HG03354 (cell line): ENCODE data around the gene PXYLP1.
"Not testable (repeated sequence)": the region's sequence is repeated elsewhere in the genome, so short reads cannot be mapped to it uniquely, and the experiment has no call there.

Experiments
- ATAC-seq: cut with Tn5 transposase; IDR thresholded peaks from one replicate; pipeline ENCODE4 v1.9.1; 2021; ENCODE audit warnings: mild to moderate bottlenecking; ENCODE audit not compliant: unreplicated experiment, poor library complexity, severe bottlenecking

Gene PXYLP1

GRCh38 chr3:141286856-141287255, 55.2 kb downstream of the PXYLP1 start:
- no peak for ATAC-seq

- ATAC-seq, result no peak
These were observed 55.7 kb downstream of the PXYLP1 start for GRCh38 chr3:141287326-141287725.

- no peak for ATAC-seq
These were observed 56.8 kb downstream of the PXYLP1 start for GRCh38 chr3:141288336-141288990.

- no peak for ATAC-seq
These were observed 57.7 kb downstream of the PXYLP1 start for GRCh38 chr3:141289228-141289772.

GRCh38 chr3:141291559-141292355, 60.1 kb downstream of the PXYLP1 start:
- ATAC-seq, result no peak

GRCh38 chr3:141292356-141293058, 60.9 kb downstream of the PXYLP1 start:
- no peak for ATAC-seq

- no peak for ATAC-seq
These were observed 62.7 kb downstream of the PXYLP1 start for GRCh38 chr3:141294301-141294700.

- ATAC-seq, result no peak
These were observed 63.2 kb downstream of the PXYLP1 start for GRCh38 chr3:141294848-141295247.

- ATAC-seq, result not testable (repeated sequence)
These were observed 68.8 kb downstream of the PXYLP1 start for GRCh38 chr3:141300426-141300825.

- ATAC-seq, result no peak
These were observed 70.9 kb downstream of the PXYLP1 start for GRCh38 chr3:141302364-141303141.

- peak; percentile 83 for ATAC-seq
These were observed 72.0 kb downstream of the PXYLP1 start for GRCh38 chr3:141303481-141304223.

GRCh38 chr3:141305436-141305835, 73.8 kb downstream of the PXYLP1 start:
- no peak for ATAC-seq

GRCh38 chr3:141306276-141306675, 74.7 kb downstream of the PXYLP1 start:
- no peak for ATAC-seq

- ATAC-seq, result no peak
These were observed 75.3 kb downstream of the PXYLP1 start for GRCh38 chr3:141306922-141307321.

GRCh38 chr3:141307351-141308059, 75.9 kb downstream of the PXYLP1 start:
- no peak for ATAC-seq

GRCh38 chr3:141308588-141309218, 77.1 kb downstream of the PXYLP1 start:
- ATAC-seq, result no peak

GRCh38 chr3:141311170-141311495, 79.5 kb downstream of the PXYLP1 start:
- ATAC-seq, result no peak
